B cell (primary cell): ENCODE measurements around the gene LENG1. TPM values are rescaled to one million over a fixed set of nuclear protein-coding genes. Genes with fewer than 3 reads are reported as not detected.

Experiments
- ATAC-seq: fragments of 200-7000 bp; cut with Tn5 transposase; one replicate; pipeline ENCODE4 v1.10.0; 2021; ENCODE audit warnings: low read depth, mild to moderate bottlenecking, moderate number of reproducible peaks, moderate library complexity
- CTCF ChIA-PET: fragments of 350-600 bp; sonication (Branson Sonifier 250); formaldehyde crosslinking; loops from one replicate; lab custom pipeline; 2021; ENCODE audit warnings: antibody characterized with exemption, inconsistent platforms; lab: Charles Lee
- POLR2A ChIA-PET: fragments of 350-600 bp; sonication (Branson Sonifier 250); formaldehyde crosslinking; loops from one replicate; lab custom pipeline; 2021; ENCODE audit warnings: antibody characterized with exemption; lab: Charles Lee
- DNase-seq: peaks from one replicate; pipeline ENCODE4 v3.0.0; 2013
- H2AFZ ChIP-seq: 2 replicates; pipeline ENCODE4 v1.6.1; 2012; ENCODE audit warnings: mild to moderate bottlenecking, low read depth, low read length; ENCODE audit not compliant: insufficient read depth, poor library complexity, severe bottlenecking
- H3K27ac ChIP-seq, 2 donors: 1 replicate in 1 of 2; 2 replicates in 1 of 2; pipeline ENCODE4 v1.5.1; 2012 to 2013; ENCODE audit warnings: low read length in 2 of 2, mild to moderate bottlenecking in 2 of 2, moderate library complexity in 1 of 2
- H3K27me3 ChIP-seq, 4 experiments: fragments of 200-600 bp in 1 of 4; sonication (generic) in 1 of 4; replicated peaks in 1 of 4; 1 replicate in 2 of 4; 2 replicates in 2 of 4; pipeline versions ENCODE4 v1.6.1 to v1.7.0; 2013 to 2016; ENCODE audit warnings: low read length in 3 of 4, mild to moderate bottlenecking in 2 of 4, mixed read lengths in 1 of 4, moderate library complexity in 1 of 4; ENCODE audit not compliant: insufficient read depth in 4 of 4, control insufficient read depth in 3 of 4; ENCODE audit errors: control extremely low read depth in 1 of 4
- H3K36me3 ChIP-seq, 2 experiments: replicated peaks in 1 of 2; 1 replicate in 1 of 2; 2 replicates in 1 of 2; pipeline versions ENCODE4 v1.6.1 to v1.7.1; 2013; ENCODE audit warnings: low read length in 1 of 2; ENCODE audit not compliant: insufficient read depth in 2 of 2, control insufficient read depth in 1 of 2; ENCODE audit errors: control extremely low read depth in 1 of 2, extremely low read depth in 1 of 2
- H3K4me1 ChIP-seq, 2 donors: fragments of 200-600 bp in 1 of 2; sonication (generic) in 1 of 2; 1 replicate in 1 of 2; 2 replicates in 1 of 2; pipeline versions ENCODE4 v1.5.1 to v1.6.1; 2013 to 2017; ENCODE audit warnings: low read length in 2 of 2; ENCODE audit not compliant: control insufficient read depth in 2 of 2, insufficient read depth in 2 of 2
- H3K4me2 ChIP-seq: replicated peaks from 2 replicates; pipeline ENCODE3; 2012; ENCODE audit warnings: mild to moderate bottlenecking, low read depth, low read length; ENCODE audit not compliant: poor library complexity, severe bottlenecking
- H3K4me3 ChIP-seq, 5 experiments: fragments of 200-600 bp in 1 of 5; sonication (generic) in 1 of 5; 1 replicate in 3 of 5; 2 replicates in 2 of 5; pipeline versions ENCODE4 v1.5.1 to v1.7.0; 2011 to 2016; ENCODE audit warnings: low read length in 4 of 5, mild to moderate bottlenecking in 4 of 5, low read depth in 2 of 5, control low read depth in 1 of 5, moderate library complexity in 1 of 5; ENCODE audit not compliant: insufficient read depth in 1 of 5; ENCODE audit errors: control extremely low read depth in 1 of 5, extremely low read depth in 1 of 5
- H3K79me2 ChIP-seq: fragments of 200-600 bp; sonication (generic); one replicate; pipeline ENCODE4 v1.6.0; 2016; ENCODE audit warnings: low read length; ENCODE audit not compliant: control insufficient read depth, insufficient read depth
- H3K9ac ChIP-seq: fragments of 200-600 bp; sonication (generic); 2 replicates; pipeline ENCODE4 v1.6.1; 2017; ENCODE audit warnings: mild to moderate bottlenecking, low read length, moderate library complexity
- H3K9me3 ChIP-seq, 3 donors: one replicate each; pipeline versions ENCODE4 v1.6.1 to v1.7.1; 2013; ENCODE audit warnings: low read length in 2 of 3; ENCODE audit not compliant: control insufficient read depth in 2 of 3, insufficient read depth in 1 of 3; ENCODE audit errors: control extremely low read depth in 1 of 3
- H4K20me1 ChIP-seq: 2 replicates; pipeline ENCODE4 v1.6.0; 2012; ENCODE audit warnings: mild to moderate bottlenecking, low read length; ENCODE audit not compliant: insufficient read depth, control insufficient read depth, poor library complexity, severe bottlenecking
- H3K27ac Mint-ChIP-seq: one replicate; pipeline ENCODE4 v1.8.0; 2021; ENCODE audit warnings: mixed read lengths
- H3K27me3 Mint-ChIP-seq: one replicate; pipeline ENCODE4 v1.8.0; 2021; ENCODE audit warnings: mixed read lengths
- H3K4me1 Mint-ChIP-seq: one replicate; pipeline ENCODE4 v1.8.0; 2021; ENCODE audit warnings: mixed read lengths
- H3K4me3 Mint-ChIP-seq: one replicate; pipeline ENCODE4 v1.8.0; 2021; ENCODE audit warnings: mixed read lengths
- H3K9me3 Mint-ChIP-seq: one replicate; pipeline ENCODE4 v1.8.0; 2022; ENCODE audit warnings: mixed read lengths; ENCODE audit not compliant: insufficient read depth
- EZH2 ChIP-seq: IDR thresholded peaks from 2 replicates; pipeline ENCODE4 v1.6.1; 2012; ENCODE audit warnings: borderline replicate concordance, low read depth, mild to moderate bottlenecking, moderate library complexity, low read length; ENCODE audit not compliant: insufficient read depth, poor library complexity, severe bottlenecking
- WGBS: methylation state at CpG from one replicate; pipeline ENCODE4 v1.1.5; 2013; ENCODE audit warnings: missing lambda C conversion rate; ENCODE audit not compliant: insufficient coverage; 5-methylcytosine and 5-hydroxymethylcytosine counted together
- intact Hi-C: fragments of 100-400 bp; cut with micrococcal nuclease; formaldehyde crosslinking; loops from one replicate; pipeline ENCODE4 v1.10.0; 2022
- polyA minus RNA-seq: library from RNA; depleted of rRNA, polyadenylated mRNA; stranded (reverse); fragments of >200 nt; gene quantifications from 2 replicates; pipeline ENCODE4 v1.2.3, GENCODE V29; 2012
- polyA plus RNA-seq: library from polyadenylated mRNA; depleted of rRNA; stranded (reverse); fragments of >200 nt; gene quantifications from 2 replicates; pipeline ENCODE4 v1.2.3, GENCODE V29; 2012
- total RNA-seq, 2 donors: library from RNA; stranded (reverse); fragments of 120-200 nt in 1 of 2; gene quantifications; 1 replicate in 1 of 2; 2 replicates in 1 of 2; pipeline versions ENCODE4 v1.2.3 to v1.2.4, GENCODE V29; 2013 to 2022
- TF ChIP-seq, protein P1 (sequence below): fragments of 200-600 bp; IDR thresholded peaks from one replicate; pipeline ENCODE4 v1.8.0; 2022; ENCODE audit warnings: antibody characterized with exemption, mild to moderate bottlenecking

The LENG1 gene
- 13.7 and 16.5 TPM in 2 replicates for total RNA-seq
- total RNA-seq (2013) = 16.0 TPM
- polyA plus RNA-seq = 9.0 and 9.2 TPM in 2 replicates
- 11.7 and 12.1 TPM in 2 replicates for polyA minus RNA-seq

GRCh38 chr19:54159352-54160181, at the start of gene LENG1:
Gene LENG1, minus strand, starts transcription at chr19:54159721. Its CDS starts 26 bp downstream, at chr19:54159695.
- intact Hi-C loops = loop anchor here (1.0 to 2.0 kb wide), 6 partner anchors 9 to 289 kb away; partner anchors contain the start of genes CNOT3, LENG8, NDUFA3 and PRPF31
- peaks cover 35 to 48% of the 10 kb centered on the region in 2 donors for H3K4me1 ChIP-seq
- Mint-ChIP-seq H3K4me1 (peaks cover 45% of the 10 kb centered on the region), H3K27ac (peak within 1 kb of the TSS; percentile 100), H3K4me3 (peak within 1 kb of the TSS; percentile 100), H3K9me3 (no peaks in the 10 kb centered on the region), H3K27me3 (peaks cover 8% of the 10 kb centered on the region)
- peak within 1 kb of the TSS; percentile 75 to 82 for H3K27ac ChIP-seq
- peak within 1 kb of the TSS; percentile 67 to 95 (median 79) for H3K4me3 ChIP-seq
- ATAC-seq (peak; percentile 87), DNase-seq (peak; percentile 100)
- H3K4me2 ChIP-seq = peak within 1 kb of the TSS; percentile 97
- under 1% methylated on average over 71 of the region's 72 CpGs for WGBS
- POLR2A ChIA-PET = interaction anchor here (1.4 to 2.7 kb wide), 6 partner anchors 22 to 1180 kb away, joined by 3 to 24 read pairs (median 8); partner anchors contain the start of genes CNOT3, KMT5C, MBOAT7 and PRPF31
- peak within 1 kb of the TSS; percentile 89 for H3K9ac ChIP-seq
- H3K36me3 ChIP-seq = peaks cover 2 to 40% of the 10 kb centered on the region in 2 experiments
- peaks cover 40% of the 10 kb centered on the region for H4K20me1 ChIP-seq
- peaks cover 27% of the 10 kb centered on the region for H3K79me2 ChIP-seq
- peaks cover 0 to 6% (median 3%) of the 10 kb centered on the region in 4 experiments for H3K27me3 ChIP-seq
- TF ChIP-seq EZH2 = no peak
- TF ChIP-seq, protein P1, sequence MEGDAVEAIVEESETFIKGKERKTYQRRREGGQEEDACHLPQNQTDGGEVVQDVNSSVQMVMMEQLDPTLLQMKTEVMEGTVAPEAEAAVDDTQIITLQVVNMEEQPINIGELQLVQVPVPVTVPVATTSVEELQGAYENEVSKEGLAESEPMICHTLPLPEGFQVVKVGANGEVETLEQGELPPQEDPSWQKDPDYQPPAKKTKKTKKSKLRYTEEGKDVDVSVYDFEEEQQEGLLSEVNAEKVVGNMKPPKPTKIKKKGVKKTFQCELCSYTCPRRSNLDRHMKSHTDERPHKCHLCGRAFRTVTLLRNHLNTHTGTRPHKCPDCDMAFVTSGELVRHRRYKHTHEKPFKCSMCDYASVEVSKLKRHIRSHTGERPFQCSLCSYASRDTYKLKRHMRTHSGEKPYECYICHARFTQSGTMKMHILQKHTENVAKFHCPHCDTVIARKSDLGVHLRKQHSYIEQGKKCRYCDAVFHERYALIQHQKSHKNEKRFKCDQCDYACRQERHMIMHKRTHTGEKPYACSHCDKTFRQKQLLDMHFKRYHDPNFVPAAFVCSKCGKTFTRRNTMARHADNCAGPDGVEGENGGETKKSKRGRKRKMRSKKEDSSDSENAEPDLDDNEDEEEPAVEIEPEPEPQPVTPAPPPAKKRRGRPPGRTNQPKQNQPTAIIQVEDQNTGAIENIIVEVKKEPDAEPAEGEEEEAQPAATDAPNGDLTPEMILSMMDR = peak; percentile 26
- H3K9me3 ChIP-seq = peaks cover 0 to 5% (median 0%) of the 10 kb centered on the region in 3 donors
- CTCF ChIA-PET = interaction anchor here (0.6 to 1.9 kb wide), 11 partner anchors 8 to 320 kb away, joined by 3 to 8 read pairs (median 5); partner anchors contain the start of genes CNOT3, MBOAT7 and TSEN34
- peak within 1 kb of the TSS; percentile 98 for H2AFZ ChIP-seq
